Liver (tissue), 9 donors: ENCODE measurements around the gene SIKE1. TPM values are rescaled to one million over a fixed set of nuclear protein-coding genes. Genes with fewer than 3 reads are reported as not detected.
A peak's percentile ranks its signal among the peaks of the same experiment; 100 is the strongest.
"Not testable (repeated sequence)": the region's sequence is repeated elsewhere in the genome, so short reads cannot be mapped to it uniquely, and the experiment has no call there.

Experiments used
- DNase-seq: peaks from one replicate; pipeline ENCODE4 v3.0.0-alpha.2; 2017; ENCODE audit warnings: low spot score
- H3K27ac ChIP-seq, 2 donors: one replicate each; pipeline ENCODE4 v1.7.0; 2013; ENCODE audit warnings: inconsistent platforms in 2 of 2, low read length in 2 of 2, control low read depth in 1 of 2, low read depth in 1 of 2, mild to moderate bottlenecking in 1 of 2
- H3K27me3 ChIP-seq, 4 donors: one replicate each; pipeline versions ENCODE4 v1.6.1 to v1.7.0; 2013; ENCODE audit warnings: low read length in 3 of 4, inconsistent platforms in 1 of 4, mild to moderate bottlenecking in 1 of 4, moderate library complexity in 1 of 4; ENCODE audit not compliant: control insufficient read depth in 4 of 4, insufficient read depth in 4 of 4
- H3K36me3 ChIP-seq, 4 donors: one replicate each; pipeline versions ENCODE4 v1.6.1 to v1.7.0; 2013; ENCODE audit warnings: low read length in 3 of 4, mild to moderate bottlenecking in 3 of 4, low read depth in 1 of 4, moderate library complexity in 1 of 4; ENCODE audit not compliant: control insufficient read depth in 4 of 4, insufficient read depth in 3 of 4
- H3K4me1 ChIP-seq, 4 donors: one replicate each; pipeline versions ENCODE4 v1.6.1 to v1.7.0; 2013; ENCODE audit warnings: low read length in 3 of 4, mild to moderate bottlenecking in 3 of 4, moderate library complexity in 1 of 4; ENCODE audit not compliant: control insufficient read depth in 4 of 4, insufficient read depth in 4 of 4
- H3K4me3 ChIP-seq, 3 donors: one replicate each; pipeline versions ENCODE4 v1.6.1 to v1.7.0; 2013; ENCODE audit warnings: low read length in 3 of 3, control low read depth in 1 of 3, low read depth in 1 of 3, mild to moderate bottlenecking in 1 of 3
- H3K9ac ChIP-seq, 2 donors: one replicate each; pipeline ENCODE4 v1.7.0; 2013; ENCODE audit warnings: low read length in 2 of 2, mild to moderate bottlenecking in 2 of 2, moderate library complexity in 2 of 2, control low read depth in 1 of 2, low read depth in 1 of 2
- H3K9me3 ChIP-seq, 4 donors: one replicate each; pipeline versions ENCODE4 v1.6.1 to v1.7.0; 2013; ENCODE audit warnings: low read length in 3 of 4; ENCODE audit not compliant: control insufficient read depth in 4 of 4
- EGR1 ChIP-seq, 2 donors: IDR thresholded peaks; 2 replicates each; pipeline ENCODE4 v1.6.1; 2016 to 2018; ENCODE audit warnings: antibody characterized with exemption in 2 of 2, low read depth in 2 of 2
- FOXA1 ChIP-seq: IDR thresholded peaks from 2 replicates; pipeline ENCODE4 v1.6.1; 2016; ENCODE audit warnings: antibody characterized with exemption
- NR2F2 ChIP-seq: IDR thresholded peaks from 2 replicates; pipeline ENCODE4 v1.6.1; 2016; ENCODE audit warnings: antibody characterized with exemption
- SP1 ChIP-seq: IDR thresholded peaks from 2 replicates; pipeline ENCODE4 v1.6.1; 2018; ENCODE audit warnings: antibody characterized with exemption, mild to moderate bottlenecking
- TAF1 ChIP-seq: conservative IDR thresholded peaks from 2 replicates; pipeline ENCODE4 v1.6.1; 2016; ENCODE audit warnings: antibody characterized with exemption, mild to moderate bottlenecking
- WGBS: extraction: QIAGEN DNeasy Blood & Tissue Kit; methylation state at CpG from one replicate; pipeline ENCODE4 v1.1.7; 2013; 5-methylcytosine and 5-hydroxymethylcytosine counted together
- polyA plus RNA-seq, 2 donors: library from polyadenylated mRNA; stranded (reverse) in 1 of 2; unstranded in 1 of 2; fragments of 200-250 nt in 1 of 2; fragments of >200 nt in 1 of 2; fragmentation: Nextera tagmentation in 1 of 2; extraction: Ambion mirVana in 1 of 2; gene quantifications; one replicate each; pipeline versions ENCODE4 v1.2.1 to v1.2.3, GENCODE V29; 2013 to 2015
- total RNA-seq, 2 donors: library from RNA; depleted of rRNA; stranded (reverse); fragments of >200 nt; gene quantifications; one replicate each; pipeline ENCODE4 v1.2.3, GENCODE V29; 2014
- TF ChIP-seq, protein P1 (sequence below): fragments of 150-350 bp; IDR thresholded peaks from 2 replicates; pipeline ENCODE4 v1.5.1; 2017; ENCODE audit warnings: improper control_type of control experiment, low read depth, low read length; ENCODE audit not compliant: missing input control
- TF ChIP-seq, protein P2 (sequence below): IDR thresholded peaks from 2 replicates; pipeline ENCODE4 v1.6.1; 2016; ENCODE audit warnings: antibody characterized with exemption, mild to moderate bottlenecking
- donor health status: healthy.
- donor health status: healthy.
- donor health status: healthy.
- donor health status: healthy.
- donor health status: healthy.

SIKE1 gene
- total and polyA plus RNA-seq, 4 donors, result 12.0 to 40.4 (median 22.6) TPM

DNA sequence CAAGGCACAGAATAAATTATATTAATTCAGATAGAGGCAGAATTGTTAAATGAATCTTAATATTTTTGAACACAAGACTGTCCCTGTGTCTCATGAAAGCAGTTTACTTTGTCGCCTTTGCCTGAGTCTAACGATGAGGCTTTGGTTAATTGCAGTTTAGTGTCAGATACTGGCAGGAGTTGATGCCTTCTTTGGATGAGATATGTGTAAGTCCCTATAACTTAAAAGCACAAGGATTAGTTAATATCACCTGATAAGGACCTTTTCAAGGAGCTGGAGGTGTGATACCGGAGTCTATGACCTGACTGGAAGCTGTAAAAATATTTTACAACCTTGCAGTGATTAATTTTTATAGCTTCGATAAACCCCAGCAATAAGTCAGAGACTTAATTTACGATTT is 2.0 kb upstream of the SIKE1 start:
- H3K36me3 ChIP-seq, result peaks cover 2 to 9% (median 7%) of the 10 kb centered on the region in 4 donors
- no peak for DNase-seq
- TF ChIP-seq SP1, result no peak
- no peak for TF ChIP-seq EGR1 (IDR thresholded peaks at IDR 0.05; ENCODE audit: low read depth in 2 of 2)
- TF ChIP-seq NR2F2, result no peak
- H3K4me1 ChIP-seq, result peaks cover 0 to 13% (median 8%) of the 10 kb centered on the region in 4 donors
- no peaks in the 10 kb centered on the region for H3K27me3 ChIP-seq
- peaks cover 0 to 3% (median 0%) of the 10 kb centered on the region in 4 donors for H3K9me3 ChIP-seq
- WGBS, result 77% methylated on average over 5 of the region's 5 CpGs
- no peak overlapping the region for H3K4me3 ChIP-seq
- H3K9ac ChIP-seq, result no peak overlapping the region
- no peak overlapping the region for H3K27ac ChIP-seq

DNA sequence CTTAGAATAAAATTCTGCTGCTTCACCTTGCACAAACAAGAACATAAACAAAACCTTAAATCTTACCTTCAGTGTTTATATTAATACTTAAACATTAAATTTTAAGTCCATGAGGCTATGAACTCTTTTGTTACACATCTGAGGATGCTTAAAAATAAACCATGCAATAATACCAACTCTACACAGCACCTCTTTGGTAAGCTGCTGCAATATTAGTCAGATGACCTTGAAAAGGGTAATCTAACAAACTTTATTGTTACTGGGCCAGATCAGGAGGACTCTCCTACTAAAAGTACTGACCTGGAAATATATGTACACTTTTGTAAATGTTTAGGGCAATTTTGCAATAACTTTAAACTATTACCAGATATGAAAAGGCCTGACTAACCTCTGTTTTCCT is 763 bp downstream of the SIKE1 start:
- DNase-seq, result no peak
- no peak for TF ChIP-seq TAF1
- Histone ChIP-seq H3K27ac (peak overlapping the region; percentile 58 to 86), H3K4me1 (peaks cover 0 to 13% (median 8%) of the 10 kb centered on the region in 4 donors), H3K36me3 (peaks cover 4 to 29% (median 15%) of the 10 kb centered on the region in 4 donors), H3K4me3 (peak overlapping the region; percentile 58 to 76 (median 76)), H3K9ac (peak overlapping the region; percentile 2 to 63), H3K9me3 (no peaks in the 10 kb centered on the region), H3K27me3 (no peaks in the 10 kb centered on the region)

DNA sequence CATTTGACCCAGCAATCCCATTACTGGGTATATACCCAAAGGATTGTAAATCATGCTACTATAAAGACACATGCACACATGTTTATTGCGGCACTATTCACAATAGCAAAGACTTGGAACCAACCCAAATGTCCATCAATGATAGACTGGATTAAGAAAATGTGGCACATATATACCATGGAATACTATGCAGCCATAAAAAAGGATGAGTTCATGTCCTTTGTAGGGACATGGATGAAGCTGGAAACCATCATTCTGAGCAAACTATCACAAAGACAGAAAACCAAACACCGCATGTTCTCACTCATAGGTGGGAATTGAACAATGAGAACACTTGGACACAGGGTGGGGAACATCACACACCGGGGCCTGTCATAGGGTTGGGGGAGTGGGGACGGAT is 3.8 kb downstream of the SIKE1 start:
- H3K4me1 ChIP-seq, result peaks cover 0 to 13% (median 8%) of the 10 kb centered on the region in 4 donors
- not testable (repeated sequence) for H3K4me3 ChIP-seq, H3K9ac ChIP-seq, H3K27me3 ChIP-seq, H3K9me3 ChIP-seq, H3K27ac ChIP-seq, DNase-seq
- peaks cover 6 to 47% (median 33%) of the 10 kb centered on the region in 4 donors for H3K36me3 ChIP-seq
- WGBS, result 97% methylated on average over 4 of the region's 4 CpGs

DNA sequence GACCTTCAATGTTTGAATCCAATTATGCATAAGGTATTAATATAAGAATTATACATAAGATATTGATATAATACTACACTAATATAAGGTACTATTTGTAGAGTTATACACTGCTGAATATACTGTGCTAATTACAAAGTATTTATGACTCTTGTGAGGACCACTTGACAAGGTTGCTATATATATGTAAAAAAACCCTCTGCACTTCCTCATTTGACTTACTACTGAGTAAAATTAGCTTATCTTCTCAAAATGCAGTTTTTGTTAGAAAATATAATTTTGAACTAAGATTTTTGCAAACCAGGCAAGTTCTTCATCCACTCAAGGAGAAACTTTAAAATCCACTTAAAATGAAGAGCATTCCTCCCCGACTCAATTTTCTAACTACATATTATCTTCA is 8.5 kb downstream of the SIKE1 start:
- H3K27me3 ChIP-seq, result no peaks in the 10 kb centered on the region
- H3K27ac ChIP-seq, result no peak overlapping the region
- no peak overlapping the region for H3K4me3 ChIP-seq
- peaks cover 5 to 51% (median 35%) of the 10 kb centered on the region in 4 donors for H3K36me3 ChIP-seq
- H3K9me3 ChIP-seq, result no peaks in the 10 kb centered on the region
- no peaks in the 10 kb centered on the region for H3K4me1 ChIP-seq
- WGBS, result 96% methylated on average over 1 of the region's 1 CpG
- TF ChIP-seq, protein P1, sequence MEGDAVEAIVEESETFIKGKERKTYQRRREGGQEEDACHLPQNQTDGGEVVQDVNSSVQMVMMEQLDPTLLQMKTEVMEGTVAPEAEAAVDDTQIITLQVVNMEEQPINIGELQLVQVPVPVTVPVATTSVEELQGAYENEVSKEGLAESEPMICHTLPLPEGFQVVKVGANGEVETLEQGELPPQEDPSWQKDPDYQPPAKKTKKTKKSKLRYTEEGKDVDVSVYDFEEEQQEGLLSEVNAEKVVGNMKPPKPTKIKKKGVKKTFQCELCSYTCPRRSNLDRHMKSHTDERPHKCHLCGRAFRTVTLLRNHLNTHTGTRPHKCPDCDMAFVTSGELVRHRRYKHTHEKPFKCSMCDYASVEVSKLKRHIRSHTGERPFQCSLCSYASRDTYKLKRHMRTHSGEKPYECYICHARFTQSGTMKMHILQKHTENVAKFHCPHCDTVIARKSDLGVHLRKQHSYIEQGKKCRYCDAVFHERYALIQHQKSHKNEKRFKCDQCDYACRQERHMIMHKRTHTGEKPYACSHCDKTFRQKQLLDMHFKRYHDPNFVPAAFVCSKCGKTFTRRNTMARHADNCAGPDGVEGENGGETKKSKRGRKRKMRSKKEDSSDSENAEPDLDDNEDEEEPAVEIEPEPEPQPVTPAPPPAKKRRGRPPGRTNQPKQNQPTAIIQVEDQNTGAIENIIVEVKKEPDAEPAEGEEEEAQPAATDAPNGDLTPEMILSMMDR, result no peak
- TF ChIP-seq FOXA1, result no peak
- TF ChIP-seq, protein P2, sequence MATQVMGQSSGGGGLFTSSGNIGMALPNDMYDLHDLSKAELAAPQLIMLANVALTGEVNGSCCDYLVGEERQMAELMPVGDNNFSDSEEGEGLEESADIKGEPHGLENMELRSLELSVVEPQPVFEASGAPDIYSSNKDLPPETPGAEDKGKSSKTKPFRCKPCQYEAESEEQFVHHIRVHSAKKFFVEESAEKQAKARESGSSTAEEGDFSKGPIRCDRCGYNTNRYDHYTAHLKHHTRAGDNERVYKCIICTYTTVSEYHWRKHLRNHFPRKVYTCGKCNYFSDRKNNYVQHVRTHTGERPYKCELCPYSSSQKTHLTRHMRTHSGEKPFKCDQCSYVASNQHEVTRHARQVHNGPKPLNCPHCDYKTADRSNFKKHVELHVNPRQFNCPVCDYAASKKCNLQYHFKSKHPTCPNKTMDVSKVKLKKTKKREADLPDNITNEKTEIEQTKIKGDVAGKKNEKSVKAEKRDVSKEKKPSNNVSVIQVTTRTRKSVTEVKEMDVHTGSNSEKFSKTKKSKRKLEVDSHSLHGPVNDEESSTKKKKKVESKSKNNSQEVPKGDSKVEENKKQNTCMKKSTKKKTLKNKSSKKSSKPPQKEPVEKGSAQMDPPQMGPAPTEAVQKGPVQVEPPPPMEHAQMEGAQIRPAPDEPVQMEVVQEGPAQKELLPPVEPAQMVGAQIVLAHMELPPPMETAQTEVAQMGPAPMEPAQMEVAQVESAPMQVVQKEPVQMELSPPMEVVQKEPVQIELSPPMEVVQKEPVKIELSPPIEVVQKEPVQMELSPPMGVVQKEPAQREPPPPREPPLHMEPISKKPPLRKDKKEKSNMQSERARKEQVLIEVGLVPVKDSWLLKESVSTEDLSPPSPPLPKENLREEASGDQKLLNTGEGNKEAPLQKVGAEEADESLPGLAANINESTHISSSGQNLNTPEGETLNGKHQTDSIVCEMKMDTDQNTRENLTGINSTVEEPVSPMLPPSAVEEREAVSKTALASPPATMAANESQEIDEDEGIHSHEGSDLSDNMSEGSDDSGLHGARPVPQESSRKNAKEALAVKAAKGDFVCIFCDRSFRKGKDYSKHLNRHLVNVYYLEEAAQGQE, result no peak
- no peak for TF ChIP-seq SP1
- no peak overlapping the region for H3K9ac ChIP-seq
- no peak for DNase-seq
